NCI-H82 (cell line): ENCODE measurements around the gene NCAM2.

ENCODE experiments used
- DNase-seq: peaks from one replicate; lab custom pipeline; 2025; lab: John Stamatoyannopoulos, UW

Gene NCAM2

DNA sequence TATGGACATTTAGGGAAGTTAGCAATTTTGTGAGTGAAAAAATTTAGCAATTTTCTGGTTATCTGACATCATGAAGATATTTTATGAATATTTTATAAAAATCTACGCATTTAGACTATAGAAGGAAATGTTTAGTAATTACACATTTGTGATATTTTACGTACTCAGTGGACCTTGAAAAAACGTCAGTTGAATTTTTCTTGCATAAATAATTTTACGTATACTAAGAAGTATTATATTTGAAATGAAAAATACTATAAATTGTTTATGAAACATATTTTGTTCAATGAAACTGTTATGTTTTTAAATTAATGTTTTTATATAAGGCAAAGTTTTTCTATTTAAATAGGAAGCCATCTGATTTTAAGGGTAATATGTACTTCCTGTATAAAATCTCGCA, 462.8 kb downstream of the NCAM2 start:
- no peak for DNase-seq

GRCh38 chr21:21463456-21463855, 465.2 kb downstream of the NCAM2 start:
- DNase-seq, result no peak

DNA sequence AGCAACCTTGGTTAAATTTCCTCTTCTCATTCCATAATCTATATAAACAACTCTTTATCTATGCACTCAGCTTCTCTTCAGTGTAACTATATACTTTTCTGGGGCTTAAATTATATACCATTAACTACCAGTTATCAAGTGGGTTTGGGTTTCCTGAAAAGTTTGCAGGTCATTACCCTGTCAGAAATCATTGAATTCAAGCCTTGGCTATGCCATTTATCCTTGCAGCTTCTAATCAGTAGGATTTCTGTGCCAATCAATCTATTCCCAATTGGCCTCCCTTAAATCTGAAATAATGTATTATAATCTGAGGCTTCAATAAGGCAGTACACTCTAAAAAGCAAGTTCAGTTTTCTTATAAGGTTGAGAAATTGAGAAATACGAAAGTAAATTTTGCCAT, 466.5 kb downstream of the NCAM2 start:
- no peak for DNase-seq

GRCh38 chr21:21466752-21467151, 468.5 kb downstream of the NCAM2 start:
- no peak for DNase-seq

- no peak for DNase-seq
These were observed 469.8 kb downstream of the NCAM2 start for GRCh38 chr21:21468003-21468402.

- no peak for DNase-seq
These were observed 483.0 kb downstream of the NCAM2 start for GRCh38 chr21:21481239-21481638.

DNA sequence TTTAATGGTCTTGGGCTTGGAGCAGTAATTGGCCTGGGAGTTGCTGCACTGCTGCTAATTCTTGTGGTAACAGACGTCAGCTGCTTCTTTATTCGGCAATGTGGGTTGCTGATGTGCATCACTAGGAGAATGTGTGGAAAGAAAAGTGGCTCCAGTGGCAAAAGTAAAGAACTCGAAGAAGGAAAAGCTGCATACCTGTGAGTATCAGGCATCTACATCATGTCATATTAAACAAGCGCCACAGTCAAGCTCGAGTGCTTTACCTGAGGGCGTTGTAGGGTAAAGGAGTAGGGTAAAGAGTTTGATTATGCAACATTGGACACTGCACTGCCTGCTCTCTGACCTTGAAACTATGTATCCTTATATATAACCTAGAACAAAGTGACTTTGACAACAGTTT, 510.6 kb downstream of the NCAM2 start:
- no peak for DNase-seq

- no peak for DNase-seq
These were observed 532.5 kb downstream of the NCAM2 start for GRCh38 chr21:21530680-21531079.

DNA sequence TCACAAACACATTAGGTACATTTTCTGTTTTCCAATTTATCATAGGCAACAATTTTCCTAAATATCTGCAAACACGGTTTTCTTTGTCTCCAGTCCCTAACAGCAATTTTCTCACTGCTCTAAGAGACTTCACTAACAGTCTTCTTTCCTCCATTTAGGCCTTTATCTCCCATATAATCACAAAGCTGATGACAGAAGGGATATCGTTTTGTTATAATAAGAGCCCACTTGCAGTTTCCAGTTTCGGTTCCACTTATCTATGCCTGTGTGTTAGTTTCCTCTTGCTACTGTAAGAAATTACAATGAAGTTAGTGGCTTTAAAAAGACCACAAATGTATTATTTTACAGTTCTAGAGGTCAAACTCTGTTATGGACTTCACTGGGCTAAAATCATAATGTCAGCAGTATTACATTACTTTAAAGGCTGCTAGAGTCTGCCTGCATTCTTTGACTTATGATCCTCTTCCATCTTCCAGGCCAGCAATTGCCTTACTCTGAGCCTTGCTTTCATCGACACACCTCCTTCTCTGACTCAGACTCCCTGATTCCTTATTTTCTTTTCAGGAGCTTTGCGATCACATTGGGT, 549.3 kb downstream of the NCAM2 start:
- DNase-seq, result no peak

DNA sequence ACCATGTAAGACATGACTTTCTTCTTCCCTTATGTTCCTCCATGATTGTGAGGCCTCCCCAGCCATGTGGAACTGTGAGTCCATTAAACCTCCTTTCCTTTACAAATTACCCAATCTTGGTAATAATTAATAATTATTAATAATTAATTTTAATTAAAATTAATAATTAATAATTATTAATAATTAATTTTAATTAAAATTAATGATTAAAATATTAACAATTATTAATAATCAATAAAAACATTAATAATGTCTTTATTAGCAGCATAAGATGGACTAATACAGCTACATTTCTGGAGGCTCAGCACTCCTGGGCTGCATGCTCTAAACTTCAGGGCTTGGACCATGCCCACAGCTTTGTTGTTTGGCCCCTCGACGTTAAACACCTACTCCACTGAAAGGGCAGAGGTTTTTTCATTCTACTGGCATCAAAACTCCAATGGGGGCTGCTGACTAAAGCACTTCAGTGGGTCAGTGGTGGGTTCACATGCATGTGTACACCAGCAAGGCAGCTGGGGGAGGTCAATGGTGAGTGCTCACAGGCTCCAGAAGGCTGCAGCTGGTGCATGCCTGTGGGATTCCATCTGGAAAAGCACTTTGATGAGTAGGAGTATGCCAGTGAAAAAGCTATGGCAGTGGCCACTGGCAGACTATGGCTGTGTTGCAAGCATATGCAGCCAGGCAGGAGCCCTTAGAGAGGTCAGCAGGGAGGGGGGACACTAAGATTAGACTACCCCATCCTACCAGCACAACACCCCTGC, 561.3 kb downstream of the NCAM2 start:
- DNase-seq, result no peak
